Femur (tissue), 1 donor: Measurements from ENCODE around the gene ZNF273.
A peak's percentile ranks its signal among the peaks of the same experiment; 100 is the strongest.
"Not testable (repeated sequence)": the region's sequence is repeated elsewhere in the genome, so short reads cannot be mapped to it uniquely, and the experiment has no call there.

Source experiments
- DNase-seq: peaks from one replicate; pipeline ENCODE4 v3.0.0-alpha.2; 2017

ZNF273 gene

DNA sequence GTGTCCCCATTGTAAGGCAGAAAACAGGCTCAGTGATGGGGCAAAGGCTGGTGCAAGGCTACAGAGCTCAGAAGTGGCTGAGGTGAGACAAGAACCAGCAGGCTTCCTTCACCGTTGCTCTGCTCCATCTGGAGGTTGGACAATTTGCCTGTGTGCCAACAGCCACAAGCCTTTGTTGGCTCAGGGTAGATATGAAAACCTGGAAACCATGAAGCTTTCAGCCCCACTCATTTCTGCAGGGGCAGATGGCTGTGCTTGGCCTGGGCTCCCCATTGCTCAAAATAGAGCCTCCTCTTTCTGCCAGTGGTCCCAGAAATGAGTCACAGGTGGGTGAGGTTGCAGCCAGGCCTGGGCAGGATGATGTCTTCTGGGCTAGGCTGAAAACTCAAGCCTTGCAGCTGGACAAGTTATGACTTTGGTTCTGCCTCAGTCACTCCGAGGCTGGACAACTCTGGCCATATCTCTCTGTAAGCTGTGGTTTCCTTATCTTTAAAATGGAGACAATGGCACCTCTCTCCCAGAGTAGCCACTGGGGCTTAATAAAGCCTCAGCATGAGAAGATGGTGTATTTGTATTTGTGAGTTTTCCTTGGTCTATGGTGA lies 12.2 kb upstream of the ZNF273 start:
- DNase-seq = no peak

GRCh38 chr7:64891363-64892081 lies 11.6 kb upstream of the ZNF273 start:
- DNase-seq = not testable (repeated sequence)

- DNase-seq = no peak
Observed at GRCh38 chr7:64892116-64892515, 11.0 kb upstream of the ZNF273 start.

GRCh38 chr7:64892666-64893309 lies 10.3 kb upstream of the ZNF273 start:
- no peak for DNase-seq

- no peak for DNase-seq
Observed at GRCh38 chr7:64893401-64893800, 9.7 kb upstream of the ZNF273 start.

DNA sequence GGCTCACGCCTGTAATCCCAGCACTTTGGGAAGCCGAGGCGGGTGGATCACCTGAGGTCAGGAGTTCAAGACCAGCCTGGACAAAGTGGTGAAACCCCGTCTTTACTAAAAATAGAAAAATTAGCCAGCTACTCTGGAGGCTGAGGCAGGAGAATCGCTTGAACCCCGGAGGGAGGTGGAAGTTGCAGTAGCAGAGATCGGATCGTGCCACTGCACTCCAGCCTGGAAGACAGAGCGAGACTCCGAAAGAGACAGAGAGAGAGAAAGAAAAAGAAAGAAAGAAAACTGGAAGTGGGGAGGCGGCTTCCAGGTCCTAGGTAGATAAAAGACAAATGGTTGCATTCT lies 640 bp upstream of the ZNF273 start:
- DNase-seq = not testable (repeated sequence)

DNA sequence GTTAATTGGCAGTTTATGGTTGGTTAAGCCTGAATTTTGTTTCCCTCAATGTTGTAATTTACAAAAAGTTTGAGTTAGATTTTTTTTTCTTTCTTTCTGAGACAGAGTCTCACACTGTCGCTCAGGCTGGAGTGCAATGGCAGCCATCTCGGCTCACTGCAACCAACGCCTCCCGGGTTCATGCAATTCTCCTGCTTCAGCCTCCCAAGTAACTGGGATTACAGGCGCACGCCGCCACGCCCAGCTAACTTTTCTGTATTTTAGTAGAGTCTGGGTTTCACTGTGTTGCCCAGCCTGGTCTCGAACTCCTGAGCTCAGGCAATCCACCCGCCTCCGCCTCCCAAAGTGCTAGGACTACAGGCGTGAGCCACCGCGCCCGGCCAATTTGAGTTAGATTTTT lies 935 bp downstream of the ZNF273 start:
- no peak for DNase-seq

DNA sequence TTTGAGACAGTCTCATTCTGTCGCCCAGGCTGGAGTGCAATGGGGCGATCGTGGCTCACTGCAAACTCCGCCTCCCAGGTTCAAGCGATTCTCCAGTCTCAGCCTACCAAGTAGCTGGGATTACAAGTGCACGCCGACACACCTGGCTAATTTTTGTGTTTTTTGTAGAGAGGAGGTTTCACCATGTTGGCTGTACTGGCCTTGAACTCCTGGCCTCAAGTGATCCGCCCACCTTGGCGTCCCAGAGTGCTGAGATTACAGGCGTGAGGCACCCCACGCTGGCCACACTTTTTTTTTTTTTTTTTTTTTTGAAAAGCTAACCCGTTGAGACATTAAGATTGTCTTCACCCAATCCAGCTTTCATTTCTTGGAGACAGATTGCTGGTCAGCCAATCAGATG lies 2.1 kb downstream of the ZNF273 start:
- no peak for DNase-seq

DNA sequence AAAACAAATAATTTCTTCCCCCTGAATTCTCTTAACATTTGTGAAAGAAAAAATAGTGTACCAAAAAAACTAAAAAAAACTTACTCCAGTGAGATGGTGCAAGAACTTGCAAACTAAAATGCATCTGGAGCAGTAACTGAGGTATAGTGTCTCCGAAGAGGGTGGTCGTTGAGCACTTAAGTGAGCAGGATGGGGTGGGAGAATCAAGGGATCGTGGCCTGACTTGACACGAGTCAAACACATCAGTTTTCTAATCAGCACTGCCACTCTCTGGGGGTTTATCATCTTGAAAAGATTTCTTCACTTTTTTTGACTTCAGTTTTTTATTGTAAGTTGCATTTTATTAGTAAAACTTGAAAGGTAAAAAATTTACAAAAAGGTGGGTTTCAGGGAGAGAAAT lies 2.5 kb downstream of the ZNF273 start:
- DNase-seq = no peak

GRCh38 chr7:64907641-64908326 lies 4.7 kb downstream of the ZNF273 start:
- DNase-seq = no peak

GRCh38 chr7:64908358-64908757 lies 5.3 kb downstream of the ZNF273 start:
- no peak for DNase-seq

DNA sequence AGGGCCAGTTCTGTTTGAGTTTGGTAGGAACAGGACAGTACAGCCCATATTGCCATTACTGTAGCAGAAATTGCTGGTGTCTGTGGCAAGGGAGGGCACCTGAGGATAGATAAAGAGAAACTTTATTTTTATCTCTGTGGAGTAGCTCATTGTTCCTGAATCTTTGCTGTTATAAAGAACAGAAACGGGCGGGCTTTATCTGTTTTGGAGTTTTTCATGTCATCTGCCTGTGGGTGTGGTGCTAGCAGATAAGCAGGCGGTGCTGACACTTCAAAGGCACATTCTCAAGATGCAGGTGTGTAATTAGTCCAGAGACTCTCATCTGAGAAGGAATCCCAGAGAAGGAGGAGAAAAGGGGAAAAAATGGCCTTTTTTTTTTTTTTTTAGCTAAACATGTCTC lies 11.5 kb downstream of the ZNF273 start:
- no peak for DNase-seq

GRCh38 chr7:64915301-64915700 lies 12.2 kb downstream of the ZNF273 start:
- DNase-seq = not testable (repeated sequence)

DNA sequence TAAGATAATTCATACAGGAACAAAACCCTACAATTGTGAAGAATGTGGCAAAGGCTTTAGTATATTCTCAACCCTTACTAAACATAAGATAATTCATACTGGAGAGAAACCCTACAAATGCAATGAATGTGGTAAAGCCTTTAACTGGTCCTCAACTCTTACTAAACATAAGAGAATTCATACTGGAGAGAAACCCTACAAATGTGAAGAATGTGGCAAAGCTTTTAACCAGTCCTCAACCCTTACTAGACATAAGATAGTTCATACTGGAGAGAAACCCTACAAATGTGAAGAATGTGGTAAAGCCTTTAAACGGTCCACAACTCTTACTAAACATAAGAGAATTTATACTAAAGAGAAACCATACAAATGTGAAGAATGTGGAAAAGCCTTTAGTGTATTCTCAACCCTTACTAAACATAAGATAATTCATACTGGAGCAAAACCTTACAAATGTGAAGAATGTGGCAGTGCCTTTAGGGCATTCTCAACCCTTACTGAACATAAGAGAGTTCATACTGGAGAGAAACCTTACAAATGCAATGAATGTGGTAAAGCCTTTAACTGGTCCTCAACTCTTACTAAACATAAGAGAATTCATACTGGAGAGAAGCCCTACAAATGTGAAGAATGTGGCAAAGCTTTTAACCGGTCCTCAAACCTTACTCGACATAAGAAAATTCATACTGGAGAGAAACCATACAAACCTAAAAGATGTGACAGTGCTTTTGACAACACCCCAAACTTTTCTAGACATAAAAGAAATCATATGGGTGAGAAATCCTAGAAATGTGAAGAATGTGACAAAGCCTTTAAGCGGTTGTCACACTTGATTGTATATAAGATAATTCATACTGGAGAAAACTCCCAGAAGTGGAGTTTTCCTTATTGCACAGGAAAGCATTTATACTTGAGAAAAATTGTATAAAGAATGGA lies 25.4 kb downstream of the ZNF273 start:
- DNase-seq = not testable (repeated sequence)

GRCh38 chr7:64934478-64934877 lies 31.4 kb downstream of the ZNF273 start:
- DNase-seq = no peak

- DNase-seq = no peak
Observed at GRCh38 chr7:64938540-64938939, 35.5 kb downstream of the ZNF273 start.

GRCh38 chr7:64940021-64940420 lies 36.9 kb downstream of the ZNF273 start:
- DNase-seq = not testable (repeated sequence)

DNA sequence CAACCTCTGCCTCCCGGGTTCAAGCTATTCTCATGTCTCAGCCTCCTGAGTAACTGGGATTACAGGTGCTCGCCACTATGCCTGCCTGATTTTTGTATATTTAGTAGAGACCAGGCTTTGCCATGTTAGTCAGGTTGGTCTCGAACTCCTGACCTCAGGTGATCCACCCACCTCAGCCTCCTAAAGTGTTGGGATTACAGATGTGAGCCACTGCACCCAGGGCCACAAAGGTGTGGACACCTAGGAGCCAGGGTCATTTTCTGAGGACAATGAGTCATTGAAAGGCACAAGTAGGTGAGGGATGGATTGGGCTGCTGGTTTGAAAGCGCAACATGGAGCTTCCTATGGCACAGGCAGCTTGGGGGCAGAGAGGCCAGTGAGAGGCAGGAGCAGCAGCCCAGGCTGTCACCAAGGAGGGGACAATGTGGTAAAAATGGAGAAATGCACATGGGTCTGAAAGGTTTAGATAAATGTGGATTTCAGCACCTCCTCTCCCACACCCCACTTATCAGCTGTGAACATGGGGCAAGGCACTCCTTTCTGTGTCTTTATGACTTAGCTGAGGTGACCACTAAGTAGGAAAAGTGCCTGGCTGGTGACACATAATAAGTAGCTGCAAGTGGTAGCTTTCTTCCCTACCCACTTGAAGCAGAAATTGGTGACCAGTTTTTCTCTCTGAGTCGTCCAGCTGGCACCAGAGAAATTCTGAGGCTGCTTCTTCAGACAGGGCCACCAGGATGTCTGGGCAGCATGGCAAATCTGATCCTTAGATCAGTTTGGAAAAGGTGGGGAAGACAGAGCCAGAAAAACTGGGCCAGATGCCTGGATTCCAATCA lies 41.8 kb downstream of the ZNF273 start:
- not testable (repeated sequence) for DNase-seq

DNA sequence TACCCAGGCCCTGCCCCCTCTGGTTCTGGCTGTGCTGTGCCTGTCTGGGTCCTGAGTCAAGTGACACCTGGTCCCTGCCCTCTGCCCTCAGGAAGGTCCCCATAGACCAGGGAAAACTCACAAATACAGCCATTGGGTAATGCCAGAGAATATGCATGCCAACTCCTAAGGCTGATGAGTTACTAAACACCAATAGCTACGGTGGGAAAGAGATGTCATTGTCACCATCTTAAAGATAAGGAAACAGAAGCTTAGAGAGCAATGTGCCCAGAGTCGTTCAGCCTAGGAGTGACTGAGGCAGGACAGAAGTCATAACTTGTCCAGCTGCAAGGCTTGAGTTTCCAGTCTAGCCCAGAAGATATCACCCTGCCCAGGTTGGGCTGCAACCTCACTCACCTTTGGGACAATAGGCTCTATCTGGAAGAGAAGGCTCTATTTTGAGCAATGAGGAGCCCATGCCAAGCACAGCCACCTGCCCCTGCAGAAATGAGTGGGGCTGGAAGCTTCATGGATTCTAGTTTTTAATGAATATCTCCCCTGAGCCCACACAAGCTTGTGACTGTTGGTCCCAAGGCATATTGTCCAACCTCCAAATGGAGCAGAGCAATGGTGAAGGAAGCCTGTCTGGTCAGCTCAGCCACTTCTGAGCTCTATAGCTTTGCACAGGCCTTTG lies 42.6 kb downstream of the ZNF273 start:
- no peak for DNase-seq

- peak; percentile 42 for DNase-seq
Observed at GRCh38 chr7:64946772-64947171, 43.7 kb downstream of the ZNF273 start.
